Pancreas (tissue), 10 donors: ENCODE measurements around the gene YEATS2. TPM values are rescaled to one million over a fixed set of nuclear protein-coding genes. Genes with fewer than 3 reads are reported as not detected.

ENCODE experiments used
- ATAC-seq, 4 donors: fragments of 200-7000 bp; cut with Tn5 transposase; one replicate each; pipeline versions ENCODE4 v1.8.0 to v1.9.1; 2020; ENCODE audit warnings: mild to moderate bottlenecking in 4 of 4, moderate library complexity in 4 of 4
- DNase-seq, 6 donors: peaks; one replicate each; pipeline ENCODE4 v3.0.0-alpha.2; 2020
- FAIRE-seq: peaks from 2 replicates; lab custom pipeline; 2012; peaks lifted over from hg19 to GRCh38; lab: Jason Lieb, UNC
- H3K27ac ChIP-seq, 4 donors: fragments of 200-600 bp; sonication (generic); 1 replicate in 3 of 4; 2 replicates in 1 of 4; pipeline versions ENCODE4 v1.5.0 to v1.8.0; 2020
- H3K27me3 ChIP-seq, 4 donors: fragments of 200-600 bp; one replicate each; pipeline ENCODE4 v1.8.0; 2021
- H3K36me3 ChIP-seq, 3 donors: fragments of 200-600 bp; sonication (generic) in 1 of 3; one replicate each; pipeline versions ENCODE4 v1.5.0 to v1.8.0; 2020 to 2021
- H3K4me1 ChIP-seq, 3 donors: fragments of 200-600 bp; one replicate each; pipeline ENCODE4 v1.8.0; 2021
- H3K4me3 ChIP-seq, 4 donors: fragments of 200-600 bp; sonication (generic) in 2 of 4; one replicate each; pipeline versions ENCODE4 v1.5.0 to v1.8.0; 2020 to 2021
- H3K9me3 ChIP-seq, 4 donors: fragments of 200-600 bp; one replicate each; pipeline ENCODE4 v1.8.0; 2021
- WGBS, 2 donors: extraction: QIAGEN DNeasy Blood & Tissue Kit; methylation state at CpG; one replicate each; pipeline ENCODE4 v1.1.7; 2013; 5-methylcytosine and 5-hydroxymethylcytosine counted together
- intact Hi-C, 3 donors: fragments of 100-400 bp; cut with DNase I; formaldehyde crosslinking; loops; one replicate each; pipeline versions ENCODE4 v1.11.1 to v1.14.2; 2022
- polyA plus RNA-seq, 2 donors: library from polyadenylated mRNA; stranded (reverse); fragments of 200-250 nt; gene quantifications; one replicate each; pipeline ENCODE4 v1.2.3, GENCODE V29; 2013
- total RNA-seq, 6 donors: library from RNA; stranded (reverse); fragmentation: NEBNext Ultra II Directional in 4 of 6; extraction: Animal tissue kit (Norgen Biotek cat#: 25700) in 4 of 6; gene quantifications; one replicate each; pipeline versions ENCODE4 v1.2.1 to v1.2.4, GENCODE V29; 2021 to 2023
- TF ChIP-seq, protein P1 (sequence below), 4 donors: fragments of 200-600 bp; sonication (generic) in 3 of 4; IDR thresholded peaks; one replicate each; pipeline versions ENCODE4 v1.5.0 to v1.8.0; 2021; ENCODE audit warnings: antibody characterized with exemption in 4 of 4
- donor health status: healthy with polysubstance abuse.
- donor health status: DM: no; HTN: no; CAD: no; lungs with moderate emphysema.
- donor health status: DM: no; HTN: no; CAD: no.
- donor health status: control.
- donor health status: control.
- donor health status: Bipolar disorder and iron deficiency.
- donor health status: DM: yes; HTN: yes; CAD: no.
- donor health status: DM: no; HTN: no; CAD: no.
- donor health status: DM: no; HTN: no; CAD: no.
- donor health status: DM: yes; HTN: yes; CAD: no.

Gene YEATS2
- total and polyA plus RNA-seq, 8 donors: 5.7 to 12.8 (median 6.4) TPM

DNA sequence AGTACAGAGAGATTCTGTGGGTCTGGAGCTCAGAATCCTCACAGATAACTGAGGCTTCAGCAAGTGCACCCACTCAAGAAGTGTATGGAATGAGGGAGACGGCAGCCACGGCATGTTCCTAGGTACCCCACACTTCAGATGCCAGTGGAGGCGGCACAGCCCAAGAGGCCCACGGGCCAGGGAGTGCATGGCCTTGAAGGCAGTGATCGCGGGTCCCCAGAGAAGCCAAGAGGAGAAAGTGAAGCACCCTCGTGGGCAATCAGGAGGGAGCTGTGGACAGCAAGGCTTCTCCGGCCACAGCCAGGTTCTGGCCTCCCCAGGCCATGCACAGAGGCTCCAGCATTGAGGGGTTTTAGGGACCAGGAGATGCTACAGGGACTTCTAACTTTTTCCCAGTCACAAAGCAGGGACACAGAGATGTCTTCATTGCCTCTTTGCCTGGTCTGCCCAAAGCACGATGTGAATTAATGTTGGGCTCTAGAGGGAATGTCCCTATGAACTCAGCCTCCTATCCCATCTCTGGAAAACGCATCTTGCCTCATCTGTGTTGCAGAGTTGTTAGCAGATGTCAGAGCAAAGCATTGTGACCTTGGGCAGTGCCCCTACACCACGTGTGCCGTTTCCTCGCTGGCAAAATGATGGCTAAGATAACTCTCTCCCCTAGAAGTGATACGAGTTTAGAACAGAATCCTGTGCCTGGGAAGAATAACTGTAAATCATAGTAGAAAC lies 130.4 kb downstream of the YEATS2 start:
- intact Hi-C loops: no loop called here
- no peak overlapping the region for H3K4me3 ChIP-seq
- FAIRE-seq: no peak
- WGBS, 2 donors: 59 to 65% methylated on average over 14 of the region's 14 CpGs
- no peak overlapping the region for H3K27ac ChIP-seq
- no peak for DNase-seq
- ATAC-seq: no peak
- peaks cover 0 to 7% (median 0%) of the 10 kb centered on the region in 3 donors for H3K4me1 ChIP-seq
- no peaks in the 10 kb centered on the region for H3K27me3 ChIP-seq
- TF ChIP-seq, protein P1, sequence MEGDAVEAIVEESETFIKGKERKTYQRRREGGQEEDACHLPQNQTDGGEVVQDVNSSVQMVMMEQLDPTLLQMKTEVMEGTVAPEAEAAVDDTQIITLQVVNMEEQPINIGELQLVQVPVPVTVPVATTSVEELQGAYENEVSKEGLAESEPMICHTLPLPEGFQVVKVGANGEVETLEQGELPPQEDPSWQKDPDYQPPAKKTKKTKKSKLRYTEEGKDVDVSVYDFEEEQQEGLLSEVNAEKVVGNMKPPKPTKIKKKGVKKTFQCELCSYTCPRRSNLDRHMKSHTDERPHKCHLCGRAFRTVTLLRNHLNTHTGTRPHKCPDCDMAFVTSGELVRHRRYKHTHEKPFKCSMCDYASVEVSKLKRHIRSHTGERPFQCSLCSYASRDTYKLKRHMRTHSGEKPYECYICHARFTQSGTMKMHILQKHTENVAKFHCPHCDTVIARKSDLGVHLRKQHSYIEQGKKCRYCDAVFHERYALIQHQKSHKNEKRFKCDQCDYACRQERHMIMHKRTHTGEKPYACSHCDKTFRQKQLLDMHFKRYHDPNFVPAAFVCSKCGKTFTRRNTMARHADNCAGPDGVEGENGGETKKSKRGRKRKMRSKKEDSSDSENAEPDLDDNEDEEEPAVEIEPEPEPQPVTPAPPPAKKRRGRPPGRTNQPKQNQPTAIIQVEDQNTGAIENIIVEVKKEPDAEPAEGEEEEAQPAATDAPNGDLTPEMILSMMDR (IDR thresholded peaks at IDR 0.05): no peak
- peaks cover 0 to 17% (median 0%) of the 10 kb centered on the region in 3 donors for H3K36me3 ChIP-seq
- H3K9me3 ChIP-seq: no peaks in the 10 kb centered on the region

DNA sequence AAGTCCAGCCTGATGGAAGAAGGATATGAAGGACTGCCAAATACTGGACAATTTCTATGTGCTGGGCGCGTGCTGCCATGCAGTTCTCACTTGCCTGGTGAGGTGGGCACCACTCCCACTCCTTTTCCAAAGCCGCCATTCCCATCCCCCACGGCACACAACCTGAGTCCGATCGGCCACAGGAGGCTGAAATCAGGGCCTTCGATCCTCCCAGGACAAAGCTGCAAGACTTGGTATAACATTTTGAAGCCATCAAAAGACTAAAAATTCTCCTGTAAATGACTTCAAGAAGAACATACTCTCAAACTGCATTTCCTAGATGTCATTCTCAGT lies 130.9 kb downstream of the YEATS2 start:
- H3K36me3 ChIP-seq: peaks cover 0 to 17% (median 0%) of the 10 kb centered on the region in 3 donors
- no peaks in the 10 kb centered on the region for H3K9me3 ChIP-seq
- H3K27ac ChIP-seq: no peak overlapping the region
- TF ChIP-seq, protein P1 (IDR thresholded peaks at IDR 0.05): no peak
- 95 to 97% methylated on average over 7 of the region's 7 CpGs for WGBS, 2 donors
- no peaks in the 10 kb centered on the region for H3K27me3 ChIP-seq
- ATAC-seq: no peak
- no peak for FAIRE-seq
- peaks cover 0 to 7% (median 0%) of the 10 kb centered on the region in 3 donors for H3K4me1 ChIP-seq
- no peak for DNase-seq
- no peak overlapping the region for H3K4me3 ChIP-seq
- intact Hi-C loops: no loop called here

DNA sequence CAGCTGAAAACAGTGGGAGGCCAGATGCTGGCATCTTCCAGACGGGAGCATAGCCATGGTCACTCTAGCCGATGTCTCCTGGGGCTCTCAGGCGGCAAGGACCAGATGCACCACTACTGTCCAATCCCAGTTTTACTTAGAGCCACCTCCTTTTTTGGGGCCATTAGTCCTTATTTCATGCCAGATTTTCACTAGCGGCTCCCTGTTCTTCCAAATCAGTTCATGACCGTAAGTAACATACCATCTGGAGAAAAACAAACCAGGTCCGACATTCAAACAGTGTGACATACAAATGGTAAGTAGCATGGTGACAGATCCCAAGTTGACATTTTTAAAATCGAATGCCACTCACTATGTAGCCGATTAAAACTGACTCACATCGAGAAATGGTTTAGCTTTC lies 131.9 kb downstream of the YEATS2 start:
- Histone ChIP-seq H3K27ac (no peak overlapping the region), H3K4me3 (no peak overlapping the region), H3K4me1 (peaks cover 0 to 7% (median 0%) of the 10 kb centered on the region in 3 donors), H3K9me3 (no peaks in the 10 kb centered on the region), H3K36me3 (peaks cover 0 to 17% (median 0%) of the 10 kb centered on the region in 3 donors), H3K27me3 (no peaks in the 10 kb centered on the region)
- TF ChIP-seq, protein P1 (IDR thresholded peaks at IDR 0.05): no peak
- 91 to 94% methylated on average over 9 of the region's 9 CpGs for WGBS, 2 donors
- DNase-seq (no peak), FAIRE-seq (no peak), ATAC-seq (no peak)
- intact Hi-C loops: no loop called here

DNA sequence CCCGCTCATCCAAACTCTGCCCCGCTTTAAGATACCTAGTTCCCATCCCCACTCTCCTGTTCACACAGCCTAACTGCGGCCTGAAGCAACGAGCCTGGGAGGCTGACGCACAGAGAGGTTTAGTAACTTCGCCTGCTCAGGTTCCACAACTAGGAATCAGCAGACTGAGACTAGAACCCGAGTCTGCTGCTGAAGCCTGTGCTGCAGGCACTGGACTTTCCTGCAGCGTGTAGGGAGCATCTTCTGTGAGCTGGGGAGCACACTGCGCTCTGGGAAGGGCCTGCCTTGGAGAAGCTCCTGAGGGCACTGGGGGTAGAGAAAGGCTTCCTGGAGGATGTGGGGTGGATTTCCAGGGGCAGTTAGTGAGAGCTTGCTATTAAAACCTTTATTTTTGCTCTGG lies 132.6 kb downstream of the YEATS2 start:
- Histone ChIP-seq H3K4me3 (no peak overlapping the region), H3K4me1 (peaks cover 0 to 7% (median 0%) of the 10 kb centered on the region in 3 donors), H3K9me3 (no peaks in the 10 kb centered on the region), H3K27ac (no peak overlapping the region), H3K36me3 (peaks cover 0 to 17% (median 0%) of the 10 kb centered on the region in 3 donors), H3K27me3 (no peaks in the 10 kb centered on the region)
- 95% methylated on average over 9 of the region's 9 CpGs for WGBS, 2 donors
- no peak for ATAC-seq
- no peak for FAIRE-seq
- TF ChIP-seq, protein P1 (IDR thresholded peaks at IDR 0.05): no peak
- no peak for DNase-seq
- intact Hi-C loops: no loop called here

DNA sequence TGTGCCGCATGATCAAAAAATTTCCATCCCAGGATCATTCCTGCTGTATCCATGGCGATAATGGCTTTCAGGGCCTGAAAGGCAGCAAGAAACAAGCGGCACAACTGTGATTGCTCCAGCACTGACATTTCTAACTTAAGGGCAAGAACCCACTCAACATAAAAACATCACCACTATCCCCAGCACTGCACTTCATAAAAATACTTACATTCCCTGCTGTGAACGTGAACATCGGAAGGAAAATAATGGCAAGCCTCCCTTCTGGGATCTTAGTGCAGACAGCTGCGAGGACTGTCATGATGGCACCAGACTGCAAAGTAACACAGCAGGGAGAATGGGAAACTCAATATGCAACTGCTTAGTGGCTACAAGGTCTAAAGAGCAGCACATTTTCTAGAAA lies 135.9 kb downstream of the YEATS2 start:
- ATAC-seq (no peak), DNase-seq (no peak), FAIRE-seq (no peak)
- Histone ChIP-seq H3K9me3 (no peaks in the 10 kb centered on the region), H3K36me3 (peaks cover 0 to 17% (median 0%) of the 10 kb centered on the region in 3 donors), H3K27ac (no peak overlapping the region), H3K4me1 (no peaks in the 10 kb centered on the region), H3K4me3 (no peak overlapping the region), H3K27me3 (no peaks in the 10 kb centered on the region)
- 95 to 99% methylated on average over 6 of the region's 6 CpGs for WGBS, 2 donors
- TF ChIP-seq, protein P1 (IDR thresholded peaks at IDR 0.05): no peak
- intact Hi-C loops: no loop called here
